Measurements from ENCODE around the gene SH3RF1. TPM values are rescaled to one million over a fixed set of nuclear protein-coding genes. Genes with fewer than 3 reads are reported as not detected.
A peak's percentile ranks its signal among the peaks of the same experiment; 100 is the strongest.

The SH3RF1 gene
- total and polyA plus RNA-seq, 2 of the 8 experiments (the other 6 are each of a cell fraction or from before 2014, with no cell fraction given) = 6.9 to 15.1 TPM

GRCh38 chr4:169059306-169060211, 211.2 kb downstream of the SH3RF1 start:
- no peak overlapping the region for H3K56ac ChIP-seq (replicated peaks; ENCODE audit: insufficient read length, low read depth, low read length)
- no peak overlapping the region for H3K4ac ChIP-seq (replicated peaks; ENCODE audit: insufficient read length, low read depth, low read length)
- H3K4me1 ChIP-seq (replicated peaks in 1 of 4; ENCODE audit: control insufficient read depth in 3 of 4, insufficient read depth in 4 of 4, low read length in 3 of 4) = no peaks in the 10 kb centered on the region
- POLR2A ChIA-PET (ENCODE audit: partially characterized antibody) = interaction anchor here (1.5 kb wide), 2 partner anchors 11 kb away, joined by 3 to 6 read pairs; no protein-coding TSS in a partner anchor
- H3K14ac ChIP-seq (ENCODE audit: insufficient read length) = no peak overlapping the region
- H2AK5ac ChIP-seq (ENCODE audit: low read depth, low read length) = no peak overlapping the region
- no peaks in the 10 kb centered on the region for H3K79me2 ChIP-seq (ENCODE audit: control insufficient read depth in 1 of 2, insufficient read depth in 2 of 2, low read length in 2 of 2)
- H4K20me1 ChIP-seq (replicated peaks in 1 of 2; ENCODE audit: control insufficient read depth in 1 of 2, insufficient read depth in 2 of 2, low read length in 2 of 2) = no peaks in the 10 kb centered on the region
- no peak overlapping the region for H4K91ac ChIP-seq (replicated peaks; ENCODE audit: insufficient read length, low read length)
- FAIRE-seq (no peak), DNase-seq (ENCODE audit: low read depth in 1 of 2, low spot score in 2 of 2) (no peak)
- no peak overlapping the region for H2BK20ac ChIP-seq (ENCODE audit: low read length)
- no peaks in the 10 kb centered on the region for H3K79me1 ChIP-seq (ENCODE audit: low read depth, low read length)
- H4K5ac ChIP-seq (ENCODE audit: insufficient read length, low read depth, low read length) = no peak overlapping the region
- 0 out of 7 replicates have a peak overlapping the region, but pooled peaks of 1 of the 4 experiments have one; percentile 18 for H3K9ac ChIP-seq (replicated peaks in 1 of 4; ENCODE audit: extremely low read depth in 1 of 4, low read depth in 3 of 4, low read length in 3 of 4)
- H3K36me3 ChIP-seq (ENCODE audit: control insufficient read depth in 2 of 4, insufficient read depth in 4 of 4, low read length in 3 of 4) = no peaks in the 10 kb centered on the region
- H3K4me2 ChIP-seq (ENCODE audit: insufficient read depth in 1 of 2, low read depth in 2 of 2, low read length in 2 of 2) = no peak overlapping the region
- H2BK5ac ChIP-seq (ENCODE audit: low read depth, low read length) = no peak overlapping the region
- no peaks in the 10 kb centered on the region for H3K27me3 ChIP-seq (replicated peaks in 1 of 4; ENCODE audit: control insufficient read depth in 3 of 4, extremely low read depth in 1 of 4, insufficient read depth in 3 of 4, low read length in 3 of 4)
- H3K23me2 ChIP-seq (ENCODE audit: low read depth, low read length) = no peaks in the 10 kb centered on the region
- H3K27ac ChIP-seq (ENCODE audit: low read depth, low read length) = no peak overlapping the region
- no peak overlapping the region for H2BK15ac ChIP-seq (ENCODE audit: low read length)
- H3K18ac ChIP-seq (ENCODE audit: extremely low read depth, low read length) = no peak overlapping the region
- no peak overlapping the region for H3K23ac ChIP-seq (ENCODE audit: insufficient read length)
- no peak overlapping the region; the same call in 1 of the 2 replicates for H4K8ac ChIP-seq (ENCODE audit: extremely low read depth, insufficient read depth, low read length)
- H2BK120ac ChIP-seq (replicated peaks; ENCODE audit: low read depth, low read length) = no peak overlapping the region
- H3K9me3 ChIP-seq (ENCODE audit: insufficient read depth in 2 of 2, low read depth in 1 of 2, low read length in 1 of 2) = no peaks in the 10 kb centered on the region
- no peak overlapping the region for H2BK12ac ChIP-seq (ENCODE audit: low read depth, low read length)
- H3K4me3 ChIP-seq (ENCODE audit: extremely low read depth in 1 of 4, insufficient read depth in 2 of 4, low read depth in 3 of 4, low read length in 4 of 4) = no peak overlapping the region
- 89% methylated on average over 22 of the region's 22 CpGs; no CpG with 5 or more reads in 1 of the 2 experiments for WGBS, 2 experiments (ENCODE audit: extremely low coverage in 1 of 2, insufficient coverage in 1 of 2, insufficient read length in 1 of 2, insufficient replicate concordance in 2 of 2, low coverage in 1 of 2, low lambda C conversion rate in 2 of 2, missing lambda C conversion rate in 1 of 2)
- H2AFZ ChIP-seq (ENCODE audit: low read length) = peak overlapping the region; percentile 67
- CTCF ChIA-PET (ENCODE audit: partially characterized antibody) = interaction anchor here (1.3 to 1.5 kb wide), 5 partner anchors 8 to 34 kb away, joined by 3 to 4 read pairs (median 3); no protein-coding TSS in a partner anchor
- TF ChIP-seq SP4 (IDR thresholded peaks at IDR 0.05; ENCODE audit: low read length) (no peak), EZH2 (IDR thresholded peaks at IDR 0.05; ENCODE audit: low read depth, low read length, severe bottlenecking) (no peak), BRCA1 (IDR thresholded peaks at IDR 0.05; ENCODE audit: low read depth, low read length) (no peak), CTCF (IDR thresholded peaks at IDR 0.05; ENCODE audit: control extremely low read depth in 1 of 3, insufficient read depth in 1 of 3, low read depth in 1 of 3, low read length in 3 of 3) (no peak), SAP30 (IDR thresholded peaks at IDR 0.05; ENCODE audit: insufficient read depth, insufficient replicate concordance, low read length) (no peak), KDM5A (IDR thresholded peaks at IDR 0.05; ENCODE audit: low read length) (no peak), SIX5 (IDR thresholded peaks at IDR 0.05; ENCODE audit: low read depth, low read length) (no peak), TCF12 (IDR thresholded peaks at IDR 0.05; ENCODE audit: low read depth, low read length) (no peak), TAF1 (IDR thresholded peaks at IDR 0.05; ENCODE audit: low read depth, low read length) (no peak), SRF (IDR thresholded peaks at IDR 0.05; ENCODE audit: low read depth, low read length) (no peak)
